NOMO-1 treated with dmso at 0.1 percent for 144 hours (cell line): ENCODE data around the gene POR.
"Not testable (repeated sequence)": the region's sequence is repeated elsewhere in the genome, so short reads cannot be mapped to it uniquely, and the experiment has no call there.

Experiments used
- DNase-seq: peaks from one replicate; lab custom pipeline; 2025; ENCODE audit not compliant: unreplicated experiment; lab: John Stamatoyannopoulos, UW

Gene POR

DNA sequence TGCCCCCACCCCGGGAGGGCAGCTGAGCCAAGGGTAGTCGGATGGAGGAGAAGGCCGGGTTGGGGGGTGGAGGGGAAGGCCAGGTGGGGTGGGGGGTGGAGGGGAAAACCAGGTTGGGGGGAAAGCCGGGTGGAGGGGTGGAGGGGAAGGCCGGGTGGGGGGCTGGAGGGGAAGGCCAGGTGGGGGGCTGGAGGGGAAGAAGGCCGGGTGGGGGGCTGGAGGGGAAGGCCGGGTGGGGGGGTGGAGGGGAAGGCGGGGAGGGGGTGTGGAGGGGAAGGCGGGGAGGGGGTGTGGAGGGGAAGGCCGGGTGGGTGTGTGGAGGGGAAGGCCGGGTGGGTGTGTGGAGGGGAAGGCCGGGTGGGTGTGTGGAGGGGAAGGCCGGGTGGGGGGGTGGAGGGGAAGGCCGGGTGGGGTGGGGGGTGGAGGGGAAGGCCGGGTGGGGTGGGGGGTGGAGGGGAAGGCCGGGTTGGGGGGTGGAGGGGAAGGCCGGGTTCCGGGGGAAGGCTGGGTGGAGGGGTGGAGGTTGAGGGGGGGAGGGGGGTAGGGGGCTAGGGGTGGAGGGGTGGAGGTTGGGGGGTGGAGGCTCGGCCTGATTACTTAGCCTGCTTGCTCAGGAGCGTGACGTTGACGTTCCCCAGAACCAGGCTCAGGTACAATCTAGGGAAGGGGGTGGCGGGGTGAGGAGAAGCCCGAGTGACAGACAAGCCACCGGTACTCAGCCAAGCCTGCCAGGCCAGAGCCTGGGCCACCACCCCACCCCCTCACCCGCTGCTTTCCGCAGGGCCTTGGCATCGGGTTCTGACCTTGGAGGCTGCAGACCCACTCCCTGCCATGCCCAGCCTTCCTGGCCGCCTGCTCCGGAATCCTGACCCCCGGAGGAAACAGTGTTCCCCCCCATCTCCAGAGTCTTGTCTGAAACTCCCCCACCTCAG, 73.9 kb downstream of the POR start:
- no peak for DNase-seq

GRCh38 chr7:75989500-75990388, 74.8 kb downstream of the POR start:
- no peak for DNase-seq

GRCh38 chr7:75991531-75992082, 76.7 kb downstream of the POR start:
- no peak for DNase-seq

DNA sequence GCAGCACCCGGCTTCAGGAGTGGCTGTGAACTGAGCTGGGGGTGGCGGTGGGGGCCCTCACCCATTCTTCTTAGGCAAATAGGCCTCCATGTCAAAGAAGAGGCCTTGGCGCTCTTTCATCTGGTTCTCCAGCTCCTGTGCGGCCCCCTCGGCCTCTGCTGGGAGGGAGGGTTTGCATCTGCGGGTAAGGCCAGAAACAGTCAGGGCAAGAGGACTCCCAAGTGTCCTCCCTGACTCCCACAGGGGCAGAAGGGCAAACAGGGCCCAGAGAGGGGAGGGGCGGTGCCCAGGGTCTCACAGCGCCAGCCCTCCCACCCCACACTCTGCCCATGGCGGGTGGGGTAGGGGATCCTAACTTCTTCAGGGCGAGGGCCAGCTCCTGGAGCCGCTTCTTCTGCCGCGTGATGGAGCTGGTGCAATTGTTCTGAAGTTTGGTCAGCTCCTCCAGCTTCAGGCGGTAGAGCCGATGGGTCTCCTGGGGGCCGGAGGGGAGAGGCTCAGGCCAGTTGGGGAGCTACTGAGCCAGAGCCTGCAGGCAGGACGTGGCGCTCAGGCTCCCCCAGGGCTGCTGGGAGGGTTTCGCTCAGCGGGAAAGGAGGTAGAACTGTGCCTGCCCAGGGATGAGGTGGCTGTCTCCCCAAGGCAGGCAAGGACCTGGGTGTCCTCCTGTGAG, 77.3 kb downstream of the POR start:
- no peak for DNase-seq

DNA sequence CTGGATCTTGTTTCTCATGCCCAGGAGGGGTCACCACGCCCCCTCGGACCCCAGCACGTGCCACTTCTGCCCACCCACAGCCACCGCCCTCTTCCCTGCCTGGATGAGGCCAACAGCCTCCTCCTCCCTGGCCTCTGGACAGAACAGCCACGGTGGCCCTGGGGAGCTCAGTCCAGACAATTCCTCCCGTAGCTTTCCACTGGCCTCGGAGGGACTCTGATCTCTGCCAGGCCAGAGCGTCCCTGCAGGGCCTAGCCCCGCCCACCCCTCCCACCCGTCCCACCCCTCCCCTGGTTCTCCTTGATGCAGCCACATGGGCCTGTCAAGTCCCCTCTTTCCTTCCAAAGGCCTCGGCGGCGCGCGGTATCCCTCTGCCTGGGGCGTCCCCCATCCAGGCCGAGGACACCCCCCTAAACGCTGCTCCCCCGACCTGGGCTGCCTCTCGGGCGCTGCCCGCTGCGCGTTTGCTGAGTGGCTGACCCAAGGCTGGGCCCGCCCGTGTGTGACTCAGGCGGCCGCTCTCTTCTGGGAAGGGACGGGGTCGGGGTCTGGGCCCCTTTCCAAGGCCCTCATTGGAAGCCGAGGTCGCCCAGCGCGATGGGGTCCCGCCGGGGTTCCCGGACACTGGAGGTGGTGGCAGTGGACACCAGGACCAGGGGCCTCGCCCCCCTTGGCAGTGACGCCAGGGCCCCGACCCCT, 78.9 kb downstream of the POR start:
- DNase-seq, result no peak

- peak; percentile 97 for DNase-seq
Observed at GRCh38 chr7:75994388-75995051, 79.6 kb downstream of the POR start, which contains the start of gene TMEM120A. Gene TMEM120A, minus strand, starts transcription at chr7:75994595. Its CDS starts 25 bp downstream, at chr7:75994570.

- no peak for DNase-seq
Observed at GRCh38 chr7:75995052-75995471, 80.1 kb downstream of the POR start.

DNA sequence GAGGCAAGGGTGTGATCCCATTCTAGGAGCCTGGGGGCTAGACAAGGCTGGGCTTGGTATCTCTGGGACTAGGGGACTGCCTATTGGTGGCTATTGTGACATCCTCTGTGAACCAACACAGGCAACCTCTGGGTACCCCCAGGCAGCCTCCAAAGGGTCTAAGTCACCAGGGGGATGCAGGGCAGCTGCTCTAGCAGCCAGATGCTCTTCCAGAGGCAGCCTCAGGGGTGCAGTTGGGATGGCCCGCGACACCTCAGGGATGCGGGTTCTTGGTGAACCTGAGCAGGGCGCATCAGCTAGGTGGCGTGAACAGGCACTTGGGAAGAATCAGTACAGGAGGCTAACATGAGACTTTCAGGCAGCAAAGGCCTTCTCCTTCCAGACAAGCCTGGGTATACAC, 81.0 kb downstream of the POR start:
- DNase-seq, result no peak

DNA sequence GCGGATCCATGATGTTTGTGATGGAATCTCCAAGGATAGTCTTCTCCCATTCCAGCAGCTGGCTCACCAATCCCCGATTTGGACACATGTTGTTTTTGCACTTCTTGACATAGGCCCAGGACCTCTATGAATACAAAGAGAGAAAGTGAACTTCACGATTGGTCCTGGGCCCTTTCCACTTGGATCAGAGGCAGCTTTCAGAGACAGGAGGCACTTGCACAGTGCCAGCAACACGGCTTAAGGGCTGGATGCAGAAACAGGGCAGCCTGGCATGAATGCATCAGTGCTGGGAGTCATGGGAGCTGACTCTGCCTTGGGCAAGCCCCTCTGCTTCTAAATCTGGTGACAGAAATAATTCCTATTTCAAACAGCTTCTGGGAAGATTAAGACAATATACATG, 81.5 kb downstream of the POR start:
- no peak for DNase-seq

DNA sequence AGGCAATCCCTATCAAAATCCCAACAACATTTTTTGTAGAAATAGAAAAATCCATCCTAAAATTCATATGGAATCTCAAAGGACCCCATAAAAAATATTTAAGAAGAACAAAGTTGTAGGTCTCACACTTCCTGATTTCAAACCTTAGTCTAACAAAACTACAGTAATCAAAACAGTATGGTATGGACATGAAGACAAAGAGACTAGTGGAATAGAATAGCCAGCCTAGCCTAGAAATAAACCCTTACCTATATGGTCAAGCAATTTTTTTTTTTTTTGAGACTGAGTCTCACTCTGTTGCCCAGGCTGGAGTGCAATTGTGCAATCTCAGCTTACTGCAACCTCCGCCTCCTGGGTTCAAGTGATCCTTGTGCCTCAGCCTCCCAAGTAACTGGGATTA, 83.1 kb downstream of the POR start:
- DNase-seq, result no peak

DNA sequence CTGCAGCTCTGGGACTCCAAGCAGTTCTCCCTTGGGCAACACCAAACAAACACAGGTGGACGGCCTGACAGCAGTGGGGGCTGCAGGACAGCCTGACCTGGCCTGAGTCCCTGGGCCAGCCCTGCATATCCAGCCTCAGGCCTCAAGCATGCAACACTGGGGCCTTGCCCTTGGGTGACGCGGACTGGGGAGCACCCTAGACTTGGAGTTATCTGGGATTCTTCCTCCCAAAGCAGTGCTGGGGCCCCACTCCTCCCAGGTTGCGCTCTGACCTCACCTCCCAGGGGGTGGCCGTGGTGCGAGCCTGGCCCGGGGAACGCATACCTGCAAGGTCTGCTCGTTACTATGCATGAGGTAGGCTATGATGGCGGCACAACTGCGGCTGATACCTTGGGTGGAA, 85.6 kb downstream of the POR start:
- no peak for DNase-seq

DNA sequence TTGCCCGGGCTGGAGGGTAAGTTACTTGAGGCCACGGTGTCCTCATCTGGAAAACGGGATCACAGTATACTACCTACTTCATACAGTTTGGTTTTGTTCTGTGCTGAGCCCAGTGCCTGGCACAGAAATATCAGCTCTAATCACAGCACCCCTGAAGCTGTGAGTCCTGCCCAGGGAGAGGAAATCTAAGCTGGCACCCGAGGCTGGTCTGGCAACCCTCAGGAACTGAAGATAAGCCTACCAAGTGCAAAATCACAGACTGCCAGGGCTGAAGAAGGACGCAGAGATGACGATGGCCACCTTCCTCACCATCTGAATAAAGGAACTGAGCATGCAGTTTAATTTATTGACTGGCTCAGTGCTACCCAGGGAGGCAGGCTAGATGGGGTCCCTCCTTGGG, 87.2 kb downstream of the POR start:
- no peak for DNase-seq

DNA sequence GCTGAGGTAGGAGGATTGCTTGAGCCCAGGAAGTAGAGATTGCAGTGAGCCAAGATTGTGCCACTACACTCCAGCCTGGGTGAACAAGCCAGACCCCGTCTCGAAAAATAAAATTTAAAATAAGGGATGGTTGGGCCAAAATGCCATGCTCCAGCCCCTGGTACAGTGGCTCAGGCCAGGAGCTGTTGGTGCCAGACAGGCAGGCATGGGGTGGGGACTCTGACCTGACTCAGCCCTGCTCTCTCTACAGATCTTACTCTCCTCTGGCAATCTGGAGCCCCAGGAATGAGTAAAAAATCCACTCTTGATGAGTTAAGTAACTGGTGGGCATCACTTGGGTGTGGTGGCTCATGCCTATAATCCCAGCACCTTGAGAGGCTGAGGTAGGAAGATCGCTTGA, 87.9 kb downstream of the POR start:
- DNase-seq, result no peak

DNA sequence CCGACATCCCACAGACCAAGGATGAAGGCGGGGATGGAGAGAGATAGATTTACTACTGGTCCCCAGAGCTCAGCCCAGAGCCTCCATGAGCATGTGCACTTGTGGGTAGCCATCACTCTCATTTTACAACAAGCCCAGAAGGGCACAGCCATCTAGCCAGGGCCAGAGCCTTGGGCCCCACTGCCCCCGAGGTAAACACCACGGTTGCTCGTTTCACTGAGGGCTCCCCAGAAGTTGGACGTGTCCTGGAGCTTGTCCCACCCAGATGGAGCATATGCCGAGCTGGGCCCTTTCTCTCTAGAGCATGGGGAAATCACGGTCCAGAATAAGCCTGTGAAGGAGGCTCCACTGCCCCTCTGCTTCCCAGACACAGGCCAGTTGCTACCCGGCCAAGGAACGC, 88.4 kb downstream of the POR start:
- no peak for DNase-seq

- DNase-seq, result not testable (repeated sequence)
Observed at GRCh38 chr7:76005004-76005403, 90.0 kb downstream of the POR start.

DNA sequence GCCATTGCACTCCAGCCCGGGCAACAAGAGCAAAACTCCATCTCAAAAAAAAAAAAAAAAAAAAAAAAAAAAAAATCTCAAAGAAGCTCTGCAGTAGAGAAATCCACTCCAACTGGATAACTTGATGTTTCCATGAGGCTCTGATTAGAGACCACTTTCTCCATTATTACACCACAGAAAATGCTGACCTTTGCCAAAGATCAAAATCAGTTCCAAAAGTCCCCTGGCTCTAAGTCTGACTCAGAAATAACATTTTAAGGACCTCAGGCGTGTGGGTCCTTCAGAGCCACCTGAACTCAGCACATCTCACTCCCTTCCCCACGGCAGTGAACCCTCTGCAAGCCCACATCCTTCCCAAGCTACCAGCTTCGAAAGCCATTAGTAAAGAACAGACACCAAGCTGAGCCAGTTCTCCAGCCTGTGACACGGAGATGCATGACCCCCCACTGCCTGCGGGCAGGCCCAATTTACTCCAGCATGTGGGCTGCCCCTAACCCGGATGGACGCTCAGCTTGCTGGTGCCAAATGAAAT, 93.3 kb downstream of the POR start:
- no peak for DNase-seq

GRCh38 chr7:76009672-76010600, 95.0 kb downstream of the POR start:
- no peak for DNase-seq

DNA sequence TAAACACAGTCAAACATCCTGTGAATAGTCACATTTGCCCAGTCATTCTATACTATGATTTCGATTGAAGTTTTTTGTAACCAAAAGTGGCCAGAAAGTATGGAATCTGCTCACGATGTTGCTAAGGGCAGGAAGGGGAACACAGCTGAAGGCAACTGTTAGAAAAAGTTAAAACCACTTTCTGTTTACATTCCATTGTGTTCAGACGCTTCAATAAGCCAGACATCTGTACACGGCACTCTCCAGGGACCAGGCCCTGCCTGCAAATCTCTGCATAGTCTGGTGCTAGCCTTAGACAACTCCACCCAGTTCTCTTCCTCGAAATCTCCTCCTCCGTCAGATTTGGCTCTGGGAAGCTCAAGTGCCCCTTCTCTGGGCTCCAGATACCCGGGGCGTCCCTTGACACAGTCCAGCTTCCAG, 96.5 kb downstream of the POR start:
- no peak for DNase-seq
